Endothelial cell of umbilical vein (primary cell): ENCODE measurements around the gene AQP2.

Experiments
- CTCF ChIP-seq, 2 donors: IDR thresholded peaks; 1 replicate in 1 of 2; 2 replicates in 1 of 2; pipeline ENCODE4 v1.5.1; 2011; ENCODE audit warnings: low read length in 2 of 2, mild to moderate bottlenecking in 2 of 2, moderate library complexity in 2 of 2, control low read depth in 1 of 2, inconsistent platforms in 1 of 2, low read depth in 1 of 2; ENCODE audit not compliant: insufficient read depth in 1 of 2; ENCODE audit errors: extremely low read depth in 1 of 2
- EZH2 ChIP-seq: IDR thresholded peaks from 2 replicates; pipeline ENCODE4 v1.6.1; 2012; ENCODE audit warnings: borderline replicate concordance, low read depth, mild to moderate bottlenecking, moderate library complexity, low read length, inconsistent platforms; ENCODE audit not compliant: severe bottlenecking
- GATA2 ChIP-seq: IDR thresholded peaks from 2 replicates; pipeline ENCODE4 v1.7.0; 2011; ENCODE audit warnings: low read depth, mild to moderate bottlenecking, moderate library complexity, mixed read lengths, low read length; ENCODE audit not compliant: insufficient read length, insufficient read depth
- JUN ChIP-seq: IDR thresholded peaks from 2 replicates; pipeline ENCODE4 v1.6.1; 2011; ENCODE audit warnings: borderline replicate concordance, low read depth; ENCODE audit not compliant: insufficient read length, insufficient read depth
- MAX ChIP-seq: IDR thresholded peaks from 2 replicates; pipeline ENCODE4 v1.6.1; 2011; ENCODE audit not compliant: insufficient read depth, insufficient read length
- MYC ChIP-seq: IDR thresholded peaks from one replicate; pipeline ENCODE4 v1.6.1; 2011; ENCODE audit warnings: mild to moderate bottlenecking, low read depth, low read length
- POLR2A ChIP-seq: IDR thresholded peaks from 2 replicates; pipeline ENCODE4 v1.6.1; 2012; ENCODE audit warnings: low read depth, mild to moderate bottlenecking, control low read depth, low read length
- POLR2AphosphoS5 ChIP-seq: IDR thresholded peaks from 2 replicates; pipeline ENCODE4 v1.6.1; 2012; ENCODE audit warnings: low read depth, mild to moderate bottlenecking, control low read depth, low read length, moderate library complexity; ENCODE audit not compliant: insufficient read depth

- TF ChIP-seq CTCF (IDR thresholded peaks at IDR 0.05; ENCODE audit: extremely low read depth in 1 of 2, insufficient read depth in 1 of 2, low read depth in 1 of 2, low read length in 2 of 2) = no peak
- TF ChIP-seq POLR2A = no peak
- no peak for TF ChIP-seq POLR2AphosphoS5
- no peak for TF ChIP-seq MAX
- no peak for TF ChIP-seq EZH2
- no peak for TF ChIP-seq JUN
- no peak for TF ChIP-seq MYC
- no peak for TF ChIP-seq GATA2
These were observed 24.8 kb downstream of the AQP2 start for GRCh38 chr12:49975318-49975761.
